BLaER1 treated with 17β-estradiol and CSF1 and Interleukin-3, amounts not matched to agents 10 nM and 100 nM (cell line): ENCODE data around the gene USP6.
A peak's percentile ranks its signal among the peaks of the same experiment; 100 is the strongest.
"Not testable (repeated sequence)": the region's sequence is repeated elsewhere in the genome, so short reads cannot be mapped to it uniquely, and the experiment has no call there.

Experiments used
- H3K27ac ChIP-seq, 11 experiments: shearing (Covaris generic); formaldehyde crosslinking; 2 replicates each; pipeline ENCODE4 v1.8.1; 2022
- H3K27me3 ChIP-seq, 11 experiments: shearing (Covaris generic); formaldehyde crosslinking; 2 replicates each; pipeline ENCODE4 v1.8.1; 2022
- H3K36me3 ChIP-seq, 11 experiments: shearing (Covaris generic); formaldehyde crosslinking; 2 replicates each; pipeline ENCODE4 v1.8.1; 2022
- H3K4me1 ChIP-seq, 10 experiments: shearing (Covaris generic); formaldehyde crosslinking; 2 replicates each; pipeline ENCODE4 v1.8.1; 2022
- H3K4me2 ChIP-seq, 11 experiments: shearing (Covaris generic); formaldehyde crosslinking; 2 replicates each; pipeline ENCODE4 v1.8.1; 2022
- H3K4me3 ChIP-seq, 10 experiments: shearing (Covaris generic); formaldehyde crosslinking; 2 replicates each; pipeline ENCODE4 v1.8.1; 2022
- H3K9ac ChIP-seq, 11 experiments: shearing (Covaris generic); formaldehyde crosslinking; 2 replicates each; pipeline ENCODE4 v1.8.1; 2022
- H3K9me3 ChIP-seq, 11 experiments: shearing (Covaris generic); formaldehyde crosslinking; replicated peaks in 1 of 11; 2 replicates each; pipeline ENCODE4 v1.8.1; 2022
- H4K20me1 ChIP-seq, 11 experiments: shearing (Covaris generic); formaldehyde crosslinking; 2 replicates each; pipeline ENCODE4 v1.8.1; 2022
- Cebpa-rat ChIP-seq, 11 experiments: shearing (Covaris generic); IDR thresholded peaks; 2 replicates each; pipeline ENCODE4 v1.8.1; 2022

USP6 gene

DNA sequence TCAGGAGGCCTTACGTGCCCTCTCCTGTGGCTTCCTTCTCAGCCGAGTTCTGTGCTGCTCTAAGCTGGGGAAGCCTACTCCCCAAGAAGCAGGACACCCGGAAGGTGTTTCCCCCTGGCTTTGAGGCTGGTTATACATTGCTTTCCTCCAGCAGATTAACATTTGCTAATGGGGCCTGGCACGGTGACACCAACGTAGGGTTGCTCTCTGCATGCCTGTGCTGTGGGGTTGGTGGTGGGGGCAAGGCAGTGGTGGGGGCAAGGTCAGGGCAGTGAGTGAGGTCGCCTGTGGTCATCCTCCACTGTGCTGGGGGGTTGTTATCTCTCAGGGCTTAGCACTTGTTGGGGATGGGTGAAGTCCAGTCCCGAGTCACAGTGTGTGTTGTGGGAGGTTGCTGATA is 4.2 kb downstream of the USP6 start:
- no peak overlapping the region for H3K27ac ChIP-seq
- TF ChIP-seq Cebpa-rat (IDR thresholded peaks at IDR 0.05), result no peak

DNA sequence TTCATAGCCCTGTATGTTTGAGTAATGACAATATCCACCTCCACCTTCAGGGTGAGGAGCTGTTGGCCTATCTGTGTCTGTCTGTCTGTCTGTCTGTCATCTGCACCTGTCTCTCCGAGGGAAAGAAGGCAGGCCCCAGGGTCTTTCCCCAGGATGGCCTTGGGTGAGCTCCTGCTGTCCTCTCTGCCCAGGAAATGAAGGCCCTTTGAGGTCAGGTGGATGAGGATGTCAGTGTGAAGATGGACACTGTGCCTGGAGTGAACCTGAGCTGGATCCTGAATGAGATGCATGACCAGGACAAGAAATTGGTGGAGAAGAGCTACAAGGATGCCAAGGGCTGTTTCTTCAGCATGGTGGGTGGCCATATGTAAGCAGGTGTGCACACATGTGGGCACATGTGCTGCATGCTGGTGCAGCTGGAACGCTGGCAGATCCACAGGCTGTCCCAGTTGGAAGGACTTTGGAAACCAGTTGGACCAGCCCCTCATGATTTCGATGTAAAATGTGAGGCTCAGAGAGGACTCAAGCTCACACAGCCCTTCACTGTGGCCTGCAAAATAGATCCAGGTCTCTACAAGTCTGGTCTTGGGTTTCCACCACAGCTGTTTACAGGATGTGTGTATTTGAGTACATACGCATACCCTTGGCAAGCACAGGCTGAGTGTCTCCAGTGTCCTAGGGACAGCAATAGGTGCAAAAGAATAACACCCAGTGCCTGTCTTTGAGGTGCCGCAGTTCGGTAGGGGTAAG is 4.8 kb downstream of the USP6 start:
- not testable (repeated sequence) for H3K36me3 ChIP-seq, H3K27ac ChIP-seq, H4K20me1 ChIP-seq, H3K4me2 ChIP-seq, H3K4me1 ChIP-seq, H3K4me3 ChIP-seq, H3K9ac ChIP-seq
- H3K9me3 ChIP-seq, result peaks cover 17 to 37% (median 20%) of the 10 kb centered on the region in 11 experiments; a peak in 21 of 22 replicates
- H3K27me3 ChIP-seq, result peaks cover 17 to 28% (median 23%) of the 10 kb centered on the region in 11 experiments

More for the DNA sequence above, 4.2 kb downstream of the USP6 start:
- peaks cover 0 to 4% (median 0%) of the 10 kb centered on the region in 10 experiments; a peak in 1 of 20 replicates for H3K4me1 ChIP-seq
- H3K4me2 ChIP-seq, result no peak overlapping the region
- H3K4me3 ChIP-seq, result no peak overlapping the region
- no peaks in the 10 kb centered on the region; a peak in 1 of 22 replicates for H4K20me1 ChIP-seq
- no peaks in the 10 kb centered on the region for H3K36me3 ChIP-seq
- H3K27me3 ChIP-seq, result peaks cover 17 to 28% (median 23%) of the 10 kb centered on the region in 11 experiments
- H3K9me3 ChIP-seq, result peaks cover 19 to 41% (median 24%) of the 10 kb centered on the region in 11 experiments; a peak in 21 of 22 replicates
- no peak overlapping the region for H3K9ac ChIP-seq

DNA sequence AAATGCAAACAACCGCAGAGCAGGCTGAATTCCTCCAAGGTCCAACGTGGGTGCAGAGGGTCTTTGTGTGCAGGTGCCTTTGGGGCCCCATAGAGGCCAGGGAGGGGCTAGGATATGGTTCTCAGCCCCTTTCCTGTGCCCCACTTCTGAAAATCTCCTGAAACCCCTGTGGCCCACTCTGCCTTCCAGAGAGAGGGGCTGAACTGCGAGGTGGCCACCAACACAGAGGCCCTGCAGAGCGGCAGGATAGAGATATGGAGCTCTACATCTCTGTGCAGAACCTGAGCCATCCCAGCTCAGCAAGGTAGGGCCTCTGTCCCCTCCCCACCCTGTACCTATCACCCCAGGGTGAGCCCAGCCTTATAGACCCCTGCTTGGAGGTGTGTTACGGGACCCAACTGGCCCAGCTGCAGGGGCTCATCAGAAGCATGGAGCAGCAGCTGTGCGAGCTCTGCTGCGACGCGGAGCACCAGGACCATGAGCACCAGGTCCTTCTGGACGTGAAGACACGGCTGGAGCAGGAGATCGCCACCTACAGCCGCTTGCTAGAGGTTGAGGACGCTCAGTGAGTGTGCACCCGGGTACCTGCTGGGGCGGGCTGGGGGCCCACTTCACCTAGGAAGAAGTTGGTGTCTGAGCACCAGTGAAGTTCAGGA is 5.5 kb downstream of the USP6 start:
- Histone ChIP-seq H3K9ac (no peak overlapping the region), H3K36me3 (no peaks in the 10 kb centered on the region), H3K27me3 (peaks cover 17 to 28% (median 23%) of the 10 kb centered on the region in 11 experiments)

DNA sequence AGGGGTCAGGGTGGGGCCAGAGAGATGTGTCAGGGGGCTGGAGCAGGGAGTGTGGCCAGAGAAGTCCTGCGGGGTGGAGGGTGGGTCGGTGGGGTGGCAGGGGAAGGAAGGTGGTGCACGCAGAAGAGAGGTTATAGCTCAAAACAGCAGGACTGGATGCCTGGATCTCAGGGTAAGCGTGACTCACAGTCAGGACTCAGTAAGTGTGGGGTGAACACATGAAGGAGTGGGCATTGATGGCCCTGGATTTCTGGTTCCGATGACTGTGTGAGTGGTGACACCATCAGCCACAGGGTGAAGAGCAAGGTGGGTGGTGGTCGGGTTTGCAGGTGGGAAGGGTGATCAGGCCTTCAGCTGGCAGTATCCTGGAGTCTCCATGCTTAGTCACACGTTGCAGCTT is 6.2 kb downstream of the USP6 start:
- not testable (repeated sequence) for H3K4me1 ChIP-seq, H4K20me1 ChIP-seq, H3K27ac ChIP-seq, H3K36me3 ChIP-seq, H3K4me2 ChIP-seq, H3K4me3 ChIP-seq, H3K9ac ChIP-seq
- H3K9me3 ChIP-seq, result peaks cover 9 to 23% (median 13%) of the 10 kb centered on the region in 11 experiments; a peak in 21 of 22 replicates
- H3K27me3 ChIP-seq, result peaks cover 17 to 28% (median 23%) of the 10 kb centered on the region in 11 experiments

More for the DNA sequence above, 5.5 kb downstream of the USP6 start:
- Histone ChIP-seq H3K27ac (no peak overlapping the region), H3K4me1 (peaks cover 0 to 4% (median 0%) of the 10 kb centered on the region in 10 experiments; a peak in 1 of 20 replicates), H4K20me1 (no peaks in the 10 kb centered on the region; a peak in 1 of 22 replicates), H3K4me2 (no peak overlapping the region), H3K4me3 (no peak overlapping the region), H3K9me3 (peaks cover 10 to 30% (median 13%) of the 10 kb centered on the region in 11 experiments; a peak in 21 of 22 replicates)
- no peak for TF ChIP-seq Cebpa-rat (IDR thresholded peaks at IDR 0.05)

GRCh38 chr17:5122586-5123342 is 6.9 kb downstream of the USP6 start:
- Histone ChIP-seq H3K27me3 (peaks cover 17 to 28% (median 23%) of the 10 kb centered on the region in 11 experiments), H3K36me3 (no peaks in the 10 kb centered on the region), H3K4me2 (peak overlapping the region in 4 of 11 experiments; percentile 10 to 33 (median 17); a peak in 3 of 22 replicates), H3K9me3 (peaks cover 9 to 19% (median 11%) of the 10 kb centered on the region in 11 experiments; a peak in 21 of 22 replicates), H3K9ac (no peak overlapping the region), H4K20me1 (no peaks in the 10 kb centered on the region; a peak in 1 of 22 replicates), H3K27ac (no peak overlapping the region), H3K4me1 (peaks cover 0 to 4% (median 0%) of the 10 kb centered on the region in 10 experiments; a peak in 1 of 20 replicates), H3K4me3 (no peak overlapping the region)
- TF ChIP-seq Cebpa-rat (IDR thresholded peaks at IDR 0.05), result no peak

- H3K4me2 ChIP-seq, result no peak overlapping the region
- peaks cover 3 to 11% (median 4%) of the 10 kb centered on the region in 11 experiments; a peak in 19 of 22 replicates for H3K9me3 ChIP-seq
- H3K36me3 ChIP-seq, result no peaks in the 10 kb centered on the region
- peaks cover 0 to 4% (median 0%) of the 10 kb centered on the region in 10 experiments; a peak in 1 of 20 replicates for H3K4me1 ChIP-seq
- no peak overlapping the region for H3K9ac ChIP-seq
- H3K27me3 ChIP-seq, result peaks cover 17 to 28% (median 23%) of the 10 kb centered on the region in 11 experiments
- H3K27ac ChIP-seq, result no peak overlapping the region
- TF ChIP-seq Cebpa-rat (IDR thresholded peaks at IDR 0.05), result no peak
- H3K4me3 ChIP-seq, result no peak overlapping the region
- H4K20me1 ChIP-seq, result no peaks in the 10 kb centered on the region; a peak in 1 of 22 replicates
These were observed 7.7 kb downstream of the USP6 start for GRCh38 chr17:5123343-5124124.

GRCh38 chr17:5124125-5124760 is 8.4 kb downstream of the USP6 start:
- H3K9me3 ChIP-seq, H3K9ac ChIP-seq, H3K36me3 ChIP-seq: not testable (repeated sequence)

DNA sequence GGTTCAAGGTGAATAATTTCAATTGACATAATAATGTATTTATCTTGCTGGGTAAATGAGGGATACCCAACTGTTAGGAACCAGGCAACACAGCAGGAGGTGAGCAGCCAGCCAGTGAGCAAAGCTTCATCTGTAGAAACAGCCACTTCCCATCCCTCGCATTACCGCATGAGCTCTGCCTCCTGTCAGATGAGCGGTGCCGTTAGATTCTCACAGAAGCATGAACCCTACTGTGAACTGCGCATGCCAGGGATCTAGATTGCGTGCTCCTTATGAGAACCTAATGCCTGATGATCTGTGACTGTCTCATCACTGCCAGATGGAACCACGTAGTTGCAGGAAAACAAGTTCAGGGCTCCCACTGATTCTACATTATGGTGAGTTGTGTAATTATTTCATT is 9.1 kb downstream of the USP6 start:
- not testable (repeated sequence) for H3K9ac ChIP-seq, H4K20me1 ChIP-seq, H3K36me3 ChIP-seq, H3K4me2 ChIP-seq, H3K9me3 ChIP-seq, H3K4me3 ChIP-seq, H3K4me1 ChIP-seq, H3K27ac ChIP-seq
- peaks cover 17 to 28% (median 23%) of the 10 kb centered on the region in 11 experiments for H3K27me3 ChIP-seq

More at GRCh38 chr17:5124125-5124760, 8.4 kb downstream of the USP6 start:
- not testable (repeated sequence) for H3K4me3 ChIP-seq, H3K4me2 ChIP-seq, H3K4me1 ChIP-seq, H4K20me1 ChIP-seq, H3K27ac ChIP-seq
- H3K27me3 ChIP-seq, result peaks cover 17 to 28% (median 23%) of the 10 kb centered on the region in 11 experiments
